Duodenal mucosa (tissue), 2 donors: Measurements from ENCODE around the gene GPRIN1.

Source experiments
- H3K27ac ChIP-seq: one replicate; pipeline ENCODE4 v1.7.0; 2013; ENCODE audit warnings: low read depth, low read length
- H3K27me3 ChIP-seq, 2 donors: one replicate each; pipeline ENCODE4 v1.7.0; 2013; ENCODE audit warnings: low read length in 2 of 2, control low read depth in 1 of 2; ENCODE audit not compliant: insufficient read depth in 2 of 2, control insufficient read depth in 1 of 2
- H3K36me3 ChIP-seq, 2 donors: one replicate each; pipeline ENCODE4 v1.7.0; 2013; ENCODE audit warnings: low read length in 2 of 2, control low read depth in 1 of 2; ENCODE audit not compliant: insufficient read depth in 2 of 2, control insufficient read depth in 1 of 2
- H3K4me1 ChIP-seq, 2 donors: one replicate each; pipeline ENCODE4 v1.7.0; 2013; ENCODE audit warnings: low read length in 2 of 2, control low read depth in 1 of 2; ENCODE audit not compliant: insufficient read depth in 2 of 2, control insufficient read depth in 1 of 2
- H3K4me3 ChIP-seq, 2 donors: one replicate each; pipeline ENCODE4 v1.7.0; 2013; ENCODE audit warnings: low read length in 2 of 2, low read depth in 1 of 2
- H3K9ac ChIP-seq, 2 donors: one replicate each; pipeline ENCODE4 v1.7.0; 2013; ENCODE audit warnings: low read length in 2 of 2, low read depth in 1 of 2
- H3K9me3 ChIP-seq, 2 donors: one replicate each; pipeline ENCODE4 v1.7.0; 2013; ENCODE audit warnings: low read length in 2 of 2, control low read depth in 1 of 2; ENCODE audit not compliant: control insufficient read depth in 1 of 2

Gene GPRIN1

DNA sequence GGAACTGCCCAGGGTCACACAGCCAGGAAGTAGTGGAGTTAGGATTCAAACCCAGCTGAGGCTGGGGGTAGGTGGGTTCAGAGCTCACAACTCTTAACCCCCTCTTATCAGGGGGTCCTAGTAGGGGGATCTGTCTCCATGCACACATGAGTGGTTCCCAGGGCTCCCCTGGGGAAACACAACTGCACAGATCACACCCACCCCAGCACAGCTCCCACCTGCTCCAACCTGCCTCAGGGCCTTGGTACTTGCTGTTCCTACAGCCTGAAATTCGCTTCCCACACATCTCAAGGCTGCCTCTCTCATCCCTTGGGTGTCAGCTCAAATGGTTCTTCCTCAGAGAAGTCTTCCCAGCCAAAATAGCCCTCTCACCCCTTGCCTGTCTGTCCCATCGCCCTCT lies 15.6 kb upstream of the GPRIN1 start:
- Histone ChIP-seq H3K4me1 (peaks cover 4 to 9% of the 10 kb centered on the region in 2 donors), H3K36me3 (no peaks in the 10 kb centered on the region), H3K9ac (no peak overlapping the region), H3K4me3 (no peak overlapping the region), H3K27ac (no peak overlapping the region), H3K9me3 (no peaks in the 10 kb centered on the region), H3K27me3 (peaks cover 61 to 67% of the 10 kb centered on the region in 2 donors)

DNA sequence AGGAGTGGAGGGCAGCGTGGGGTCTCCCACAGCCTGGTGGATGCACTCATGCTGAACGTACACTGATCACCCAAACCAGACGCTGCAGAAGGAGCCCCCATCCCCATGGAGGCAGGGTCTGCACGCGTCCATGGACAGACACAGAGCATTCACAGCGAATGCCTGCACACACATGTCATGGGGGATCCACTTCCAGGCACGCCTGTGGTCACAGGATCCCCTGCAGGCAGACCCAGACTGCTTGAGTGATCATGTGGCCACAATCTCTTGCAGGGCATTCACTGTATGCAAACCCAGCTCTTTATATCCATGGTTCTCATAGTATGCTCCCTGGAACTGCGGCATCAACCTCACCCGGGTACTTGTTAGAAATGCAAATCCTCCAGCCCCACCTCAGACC lies 15.0 kb upstream of the GPRIN1 start:
- peaks cover 3 to 9% of the 10 kb centered on the region in 2 donors for H3K4me1 ChIP-seq
- H3K9ac ChIP-seq = no peak overlapping the region
- peaks cover 63 to 67% of the 10 kb centered on the region in 2 donors for H3K27me3 ChIP-seq
- H3K4me3 ChIP-seq = no peak overlapping the region
- H3K27ac ChIP-seq = no peak overlapping the region
- no peaks in the 10 kb centered on the region for H3K9me3 ChIP-seq
- H3K36me3 ChIP-seq = no peaks in the 10 kb centered on the region

DNA sequence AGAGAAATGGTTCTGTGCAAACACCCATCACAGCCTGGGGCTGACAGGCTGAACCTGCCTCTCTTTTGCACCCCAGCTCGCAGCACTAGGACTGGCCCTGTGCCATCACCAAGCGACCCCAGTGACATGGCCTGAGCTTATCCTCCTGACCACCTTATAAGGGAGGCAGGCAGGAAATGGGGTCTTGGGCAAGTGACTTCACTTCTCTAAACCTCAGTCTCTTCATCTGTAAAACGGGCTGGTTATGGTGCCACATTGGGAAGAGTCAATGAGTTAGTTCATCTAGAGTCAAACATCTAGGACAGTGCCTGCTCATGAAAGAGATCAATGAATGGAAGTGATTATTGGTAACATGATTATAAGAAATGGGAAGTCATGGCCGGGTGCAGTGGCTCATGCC lies 14.2 kb upstream of the GPRIN1 start:
- peaks cover 0 to 12% of the 10 kb centered on the region in 2 donors for H3K4me1 ChIP-seq
- no peaks in the 10 kb centered on the region for H3K36me3 ChIP-seq
- H3K27ac ChIP-seq = no peak overlapping the region
- H3K9me3 ChIP-seq = no peaks in the 10 kb centered on the region
- H3K4me3 ChIP-seq = no peak overlapping the region
- no peak overlapping the region for H3K9ac ChIP-seq
- peaks cover 63 to 67% of the 10 kb centered on the region in 2 donors for H3K27me3 ChIP-seq

DNA sequence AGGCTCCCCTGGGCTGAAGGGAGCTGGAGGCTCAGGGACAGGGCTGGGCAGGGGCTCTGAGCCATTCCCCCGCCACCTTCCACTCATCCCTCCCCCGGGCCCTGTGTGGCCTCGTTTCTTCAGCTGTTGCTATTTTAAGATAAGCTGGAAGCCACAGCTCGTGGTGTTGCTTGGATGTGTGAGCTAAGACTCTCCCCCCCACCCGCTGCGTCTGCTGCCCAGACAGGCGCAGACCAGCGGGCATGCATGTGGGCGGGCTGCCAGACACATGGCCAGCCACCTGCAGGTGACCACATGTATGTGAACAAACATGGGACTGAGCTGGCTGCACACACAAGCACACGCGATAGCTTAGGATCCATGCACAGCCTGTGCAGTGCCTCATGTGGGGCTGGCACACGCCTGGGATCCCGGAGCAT lies 11.7 kb upstream of the GPRIN1 start:
- no peak overlapping the region for H3K27ac ChIP-seq
- H3K27me3 ChIP-seq = peaks cover 52 to 69% of the 10 kb centered on the region in 2 donors
- H3K36me3 ChIP-seq = no peaks in the 10 kb centered on the region
- no peaks in the 10 kb centered on the region for H3K9me3 ChIP-seq
- peaks cover 0 to 8% of the 10 kb centered on the region in 2 donors for H3K4me1 ChIP-seq
- no peak overlapping the region for H3K9ac ChIP-seq
- H3K4me3 ChIP-seq = no peak overlapping the region

DNA sequence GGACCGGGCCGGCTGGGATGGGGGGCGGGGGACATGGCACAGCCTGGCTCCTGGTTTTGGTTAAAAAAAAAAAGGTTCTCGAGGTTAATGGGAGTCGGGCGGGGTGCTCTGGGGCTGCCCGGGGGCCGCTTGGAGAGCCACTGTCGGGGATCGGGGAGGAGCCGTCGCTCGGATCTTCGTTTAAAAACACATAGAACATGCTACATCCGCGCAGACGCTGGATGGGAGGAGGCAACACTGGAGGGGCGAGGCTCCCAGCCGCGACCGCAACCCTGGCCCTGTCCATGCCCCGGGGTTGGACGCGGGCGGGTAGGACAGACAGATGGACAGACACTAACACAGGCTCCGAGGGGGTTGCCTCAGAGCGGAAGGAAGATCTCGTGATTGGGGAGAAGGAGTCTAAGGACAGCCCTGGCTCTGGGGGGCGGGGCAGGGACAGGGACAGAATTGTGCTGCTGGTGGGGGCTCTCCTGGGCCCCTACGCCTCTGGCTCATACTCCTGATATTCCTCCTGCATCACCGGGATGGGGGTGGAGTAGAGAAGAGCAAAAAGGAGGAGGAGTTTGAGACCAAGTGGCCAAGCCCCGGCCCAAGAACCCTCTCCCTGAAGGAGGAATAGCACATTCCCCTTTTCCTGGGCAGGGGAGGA lies 10.5 kb upstream of the GPRIN1 start:
- no peak overlapping the region for H3K4me3 ChIP-seq
- H3K27ac ChIP-seq = no peak overlapping the region
- H3K9ac ChIP-seq = no peak overlapping the region
- peaks cover 0 to 7% of the 10 kb centered on the region in 2 donors for H3K4me1 ChIP-seq
- H3K36me3 ChIP-seq = no peaks in the 10 kb centered on the region
- H3K27me3 ChIP-seq = peaks cover 42 to 59% of the 10 kb centered on the region in 2 donors
- H3K9me3 ChIP-seq = no peaks in the 10 kb centered on the region

GRCh38 chr5:176619569-176620332 lies 9.8 kb upstream of the GPRIN1 start:
- Histone ChIP-seq H3K4me1 (peaks cover 0 to 7% of the 10 kb centered on the region in 2 donors), H3K9ac (no peak overlapping the region), H3K36me3 (no peaks in the 10 kb centered on the region), H3K9me3 (no peaks in the 10 kb centered on the region), H3K27me3 (peaks cover 40 to 52% of the 10 kb centered on the region in 2 donors), H3K4me3 (no peak overlapping the region), H3K27ac (no peak overlapping the region)

GRCh38 chr5:176619203-176619568 lies 9.2 kb upstream of the GPRIN1 start:
- H3K4me1 ChIP-seq = peaks cover 0 to 7% of the 10 kb centered on the region in 2 donors
- H3K9me3 ChIP-seq = no peaks in the 10 kb centered on the region
- no peaks in the 10 kb centered on the region for H3K36me3 ChIP-seq
- no peak overlapping the region for H3K27ac ChIP-seq
- no peak overlapping the region for H3K9ac ChIP-seq
- H3K4me3 ChIP-seq = no peak overlapping the region
- peaks cover 40 to 51% of the 10 kb centered on the region in 2 donors for H3K27me3 ChIP-seq

DNA sequence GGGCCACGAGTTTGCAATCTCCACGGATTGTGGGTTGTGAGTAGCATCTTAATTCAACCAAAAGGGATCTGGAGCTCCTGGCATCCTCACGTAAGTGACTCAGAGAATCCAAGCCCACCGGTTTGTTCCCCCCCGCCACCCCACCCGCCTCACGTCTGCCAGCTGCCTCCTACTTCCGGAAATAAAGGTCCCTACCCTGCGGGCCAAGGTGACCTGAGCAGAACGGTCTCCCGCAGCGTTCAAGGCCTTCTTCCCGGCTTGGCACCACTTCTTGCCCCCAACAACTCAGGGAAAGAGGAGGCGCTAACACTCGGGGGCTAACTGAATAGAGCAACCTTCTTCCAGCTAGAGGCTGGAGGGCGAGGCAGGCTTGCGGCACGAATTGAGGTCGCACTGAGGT lies 8.8 kb upstream of the GPRIN1 start:
- peaks cover 40 to 48% of the 10 kb centered on the region in 2 donors for H3K27me3 ChIP-seq
- H3K9ac ChIP-seq = no peak overlapping the region
- H3K4me1 ChIP-seq = peaks cover 0 to 7% of the 10 kb centered on the region in 2 donors
- no peak overlapping the region for H3K4me3 ChIP-seq
- no peaks in the 10 kb centered on the region for H3K36me3 ChIP-seq
- H3K9me3 ChIP-seq = no peaks in the 10 kb centered on the region
- H3K27ac ChIP-seq = no peak overlapping the region

DNA sequence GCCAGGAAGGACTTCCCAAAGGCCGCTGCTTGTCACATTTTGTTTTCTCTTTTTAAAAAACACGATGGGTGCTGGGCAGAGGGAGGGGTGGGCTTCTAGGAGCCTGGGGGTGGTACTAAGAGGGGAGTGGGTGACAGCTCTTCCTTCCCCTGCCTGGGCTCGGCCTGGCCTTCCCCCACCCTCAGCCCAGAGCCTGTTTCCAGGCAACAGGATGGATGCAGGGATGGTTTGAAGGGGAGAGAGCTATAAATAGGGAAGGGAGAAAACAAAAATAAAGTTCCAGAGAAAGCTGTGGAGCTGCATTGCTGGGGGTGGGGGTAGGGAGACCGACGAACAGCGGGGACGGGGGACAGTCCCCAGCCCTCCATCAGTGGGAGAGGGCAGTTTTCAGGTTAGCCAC lies 6.6 kb upstream of the GPRIN1 start:
- H3K4me3 ChIP-seq = no peak overlapping the region
- no peaks in the 10 kb centered on the region for H3K36me3 ChIP-seq
- H3K9ac ChIP-seq = no peak overlapping the region
- peaks cover 49% of the 10 kb centered on the region in 2 donors for H3K27me3 ChIP-seq
- peaks cover 0 to 7% of the 10 kb centered on the region in 2 donors for H3K4me1 ChIP-seq
- H3K27ac ChIP-seq = no peak overlapping the region
- no peaks in the 10 kb centered on the region for H3K9me3 ChIP-seq

GRCh38 chr5:176614805-176615478 lies 5.0 kb upstream of the GPRIN1 start:
- Histone ChIP-seq H3K27ac (no peak overlapping the region), H3K9me3 (no peaks in the 10 kb centered on the region), H3K27me3 (peaks cover 36 to 39% of the 10 kb centered on the region in 2 donors)

More at GRCh38 chr5:176614805-176615478, 5.0 kb upstream of the GPRIN1 start:
- H3K4me3 ChIP-seq = no peak overlapping the region
- no peaks in the 10 kb centered on the region for H3K36me3 ChIP-seq
- H3K4me1 ChIP-seq = peaks cover 0 to 6% of the 10 kb centered on the region in 2 donors
- H3K9ac ChIP-seq = no peak overlapping the region
